Neural cell (in vitro differentiated cells): Measurements from ENCODE around the gene AMBP.

Source experiments
- EP300 ChIP-seq: fragments of 450-650 bp; conservative IDR thresholded peaks from 2 replicates; pipeline ENCODE4 v1.6.1; 2014; ENCODE audit warnings: antibody characterized with exemption, mild to moderate bottlenecking, moderate library complexity; ENCODE audit not compliant: poor library complexity, severe bottlenecking
- EZH2 ChIP-seq: fragments of 200-600, 300-800 bp; shearing (Covaris generic), sonication (generic); IDR thresholded peaks from 2 replicates; pipeline ENCODE4 v1.6.1; 2014; ENCODE audit warnings: antibody characterized with exemption, low read length, borderline replicate concordance, mild to moderate bottlenecking; ENCODE audit not compliant: insufficient read depth, poor library complexity, severe bottlenecking
- MXI1 ChIP-seq: fragments of 450-650 bp; conservative IDR thresholded peaks from 2 replicates; pipeline ENCODE4 v1.6.1; 2014; ENCODE audit warnings: antibody characterized with exemption, mild to moderate bottlenecking; ENCODE audit not compliant: poor library complexity, severe bottlenecking
- POLR2AphosphoS5 ChIP-seq: IDR thresholded peaks from 2 replicates; pipeline ENCODE4 v1.6.1; 2012
- RAD21 ChIP-seq: fragments of 450-650 bp; conservative IDR thresholded peaks from 2 replicates; pipeline ENCODE4 v1.6.1; 2014; ENCODE audit warnings: antibody characterized with exemption, mild to moderate bottlenecking, moderate library complexity
- REST ChIP-seq: IDR thresholded peaks from 2 replicates; pipeline ENCODE4 v1.6.1; 2012; ENCODE audit warnings: borderline replicate concordance
- SMC3 ChIP-seq: fragments of 450-650 bp; conservative IDR thresholded peaks from 2 replicates; pipeline ENCODE4 v1.6.1; 2014; ENCODE audit warnings: antibody characterized with exemption, mild to moderate bottlenecking, moderate library complexity; ENCODE audit not compliant: poor library complexity
- TAF1 ChIP-seq: IDR thresholded peaks from 2 replicates; pipeline ENCODE4 v1.6.1; 2012; ENCODE audit warnings: low read depth
- TF ChIP-seq, protein P1 (sequence below): fragments of 450-650 bp; IDR thresholded peaks from 2 replicates; pipeline ENCODE4 v1.5.1; 2014; ENCODE audit warnings: antibody characterized with exemption, mild to moderate bottlenecking, moderate library complexity; ENCODE audit not compliant: poor library complexity, severe bottlenecking

DNA sequence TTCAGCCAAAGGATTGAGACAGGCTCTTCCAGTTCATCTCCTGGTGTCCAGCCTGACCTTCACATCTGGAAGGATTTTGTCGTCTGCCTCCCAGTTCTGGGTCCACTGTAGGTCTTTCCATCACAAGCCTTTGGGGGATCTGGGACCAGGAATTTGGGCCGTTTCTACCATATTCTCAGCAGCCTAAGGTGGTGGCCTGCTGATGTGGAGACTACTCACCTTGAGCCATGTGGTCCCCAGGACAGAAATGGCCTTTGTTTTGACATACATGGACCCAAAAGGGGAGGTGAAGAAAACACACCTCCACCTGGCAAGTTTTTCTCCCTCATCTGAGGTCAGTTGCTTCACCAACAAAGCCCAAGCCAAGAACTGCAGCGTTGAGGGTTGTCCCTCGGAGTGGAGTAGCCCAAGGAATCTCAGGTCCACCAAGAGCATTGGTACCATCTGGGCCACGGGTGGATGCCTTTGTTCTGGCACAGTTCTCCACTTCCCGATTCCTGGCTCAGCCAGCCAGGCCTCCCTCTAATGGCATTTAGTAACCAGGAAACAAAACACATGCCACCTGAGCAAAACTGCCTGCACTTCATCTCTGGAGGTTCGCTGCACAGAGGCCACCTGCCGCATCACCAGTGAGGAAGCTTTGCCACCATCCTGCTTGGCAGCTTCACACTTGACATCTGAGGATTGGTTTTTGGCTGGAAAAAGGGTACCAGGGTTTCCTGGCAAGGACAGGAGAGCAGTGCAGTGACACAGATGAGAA lies 24.7 kb downstream of the AMBP start:
- TF ChIP-seq, protein P1, sequence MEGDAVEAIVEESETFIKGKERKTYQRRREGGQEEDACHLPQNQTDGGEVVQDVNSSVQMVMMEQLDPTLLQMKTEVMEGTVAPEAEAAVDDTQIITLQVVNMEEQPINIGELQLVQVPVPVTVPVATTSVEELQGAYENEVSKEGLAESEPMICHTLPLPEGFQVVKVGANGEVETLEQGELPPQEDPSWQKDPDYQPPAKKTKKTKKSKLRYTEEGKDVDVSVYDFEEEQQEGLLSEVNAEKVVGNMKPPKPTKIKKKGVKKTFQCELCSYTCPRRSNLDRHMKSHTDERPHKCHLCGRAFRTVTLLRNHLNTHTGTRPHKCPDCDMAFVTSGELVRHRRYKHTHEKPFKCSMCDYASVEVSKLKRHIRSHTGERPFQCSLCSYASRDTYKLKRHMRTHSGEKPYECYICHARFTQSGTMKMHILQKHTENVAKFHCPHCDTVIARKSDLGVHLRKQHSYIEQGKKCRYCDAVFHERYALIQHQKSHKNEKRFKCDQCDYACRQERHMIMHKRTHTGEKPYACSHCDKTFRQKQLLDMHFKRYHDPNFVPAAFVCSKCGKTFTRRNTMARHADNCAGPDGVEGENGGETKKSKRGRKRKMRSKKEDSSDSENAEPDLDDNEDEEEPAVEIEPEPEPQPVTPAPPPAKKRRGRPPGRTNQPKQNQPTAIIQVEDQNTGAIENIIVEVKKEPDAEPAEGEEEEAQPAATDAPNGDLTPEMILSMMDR = no peak
- no peak for TF ChIP-seq REST
- no peak for TF ChIP-seq EP300
- TF ChIP-seq EZH2 = no peak
- no peak for TF ChIP-seq TAF1
- no peak for TF ChIP-seq RAD21
- no peak for TF ChIP-seq SMC3
- no peak for TF ChIP-seq POLR2AphosphoS5
- TF ChIP-seq MXI1 = no peak
